Activated CD4-positive, alpha-beta T cell treated with anti-CD3 and anti-CD28 coated beads, Interleukin-2, amount 10 ng/mL, durations not matched to agents 7 days and 5 days (primary cell): ENCODE measurements around the gene ZNF407. TPM values are rescaled to one million over a fixed set of nuclear protein-coding genes. Genes with fewer than 3 reads are reported as not detected.

Experiments
- CTCF ChIA-PET: fragments of 350-600 bp; sonication (Branson Sonifier 250); formaldehyde crosslinking; loops from one replicate; lab custom pipeline; 2021; ENCODE audit warnings: antibody characterized with exemption; lab: Charles Lee
- POLR2A ChIA-PET: fragments of 350-600 bp; sonication (Branson Sonifier 250); formaldehyde crosslinking; loops from one replicate; lab custom pipeline; 2021; ENCODE audit warnings: antibody characterized with exemption; lab: Charles Lee
- DNase-seq: peaks from one replicate; pipeline ENCODE4 v3.0.0-alpha.2; 2020
- H3K27ac Mint-ChIP-seq: one replicate; pipeline ENCODE4 v1.8.0; 2021; ENCODE audit warnings: mild to moderate bottlenecking, moderate library complexity, mixed read lengths
- H3K27me3 Mint-ChIP-seq: one replicate; pipeline ENCODE4 v1.8.0; 2021; ENCODE audit warnings: mixed read lengths
- H3K36me3 Mint-ChIP-seq: one replicate; pipeline ENCODE4 v1.8.0; 2021; ENCODE audit warnings: low read depth, mixed read lengths
- H3K4me1 Mint-ChIP-seq: one replicate; pipeline ENCODE4 v1.8.0; 2021; ENCODE audit warnings: mixed read lengths
- H3K4me3 Mint-ChIP-seq: one replicate; pipeline ENCODE4 v1.8.0; 2021; ENCODE audit warnings: mild to moderate bottlenecking, moderate library complexity, mixed read lengths
- H3K9me3 Mint-ChIP-seq: one replicate; pipeline ENCODE4 v1.8.0; 2021; ENCODE audit warnings: mixed read lengths
- total RNA-seq, 2 experiments: library from RNA; stranded (reverse); gene quantifications; one replicate each; pipeline ENCODE4 v1.2.3, GENCODE V29; 2021

Gene ZNF407
- total RNA-seq, 2 experiments from 2014 or later: 19.3 TPM

DNA sequence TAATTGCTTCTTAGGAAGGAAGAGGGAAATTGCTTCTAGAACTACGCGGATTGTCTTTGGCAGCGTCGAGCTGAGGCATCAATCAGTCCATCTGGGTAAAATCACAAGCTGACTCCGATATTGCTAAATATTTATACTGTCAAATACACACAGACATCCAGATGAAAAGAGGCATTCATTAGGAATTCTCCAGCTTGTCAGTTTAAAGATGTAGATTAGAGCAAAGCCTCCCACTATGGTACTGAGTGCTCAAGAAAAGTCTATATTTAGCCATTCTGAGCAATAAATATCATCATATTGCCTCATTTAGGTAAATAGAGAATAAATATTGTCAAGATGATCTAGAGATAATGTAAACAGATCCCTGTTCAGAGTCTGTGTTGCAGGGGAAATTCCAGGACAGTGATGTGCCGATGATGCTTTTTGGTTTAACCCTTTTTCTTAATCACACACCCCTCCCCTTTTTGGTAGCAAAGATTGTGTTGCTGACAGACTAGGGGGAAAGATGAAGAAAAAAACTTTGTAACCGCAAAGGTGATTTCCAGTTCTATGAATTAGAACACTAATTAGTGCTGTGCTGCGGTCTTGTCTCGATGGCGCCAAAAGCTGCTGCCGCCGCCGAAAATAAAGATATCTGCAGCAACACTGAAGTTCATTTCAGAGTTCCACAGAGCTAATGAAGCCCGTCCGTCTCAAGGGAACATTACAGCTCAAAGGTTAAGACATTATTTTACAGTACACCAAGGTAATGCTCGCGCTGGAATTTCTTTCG is 439.4 kb downstream of the ZNF407 start:
- Mint-ChIP-seq H3K4me3 (no peak overlapping the region), H3K36me3 (no peaks in the 10 kb centered on the region), H3K9me3 (peaks cover 2% of the 10 kb centered on the region), H3K4me1 (no peaks in the 10 kb centered on the region), H3K27ac (no peak overlapping the region), H3K27me3 (no peaks in the 10 kb centered on the region)
- no peak for DNase-seq
- CTCF ChIA-PET: interaction anchor here (1.4 kb wide), 1 partner anchor 21 kb away, joined by 4 read pairs; no protein-coding TSS in a partner anchor
- POLR2A ChIA-PET: no interaction called here

DNA sequence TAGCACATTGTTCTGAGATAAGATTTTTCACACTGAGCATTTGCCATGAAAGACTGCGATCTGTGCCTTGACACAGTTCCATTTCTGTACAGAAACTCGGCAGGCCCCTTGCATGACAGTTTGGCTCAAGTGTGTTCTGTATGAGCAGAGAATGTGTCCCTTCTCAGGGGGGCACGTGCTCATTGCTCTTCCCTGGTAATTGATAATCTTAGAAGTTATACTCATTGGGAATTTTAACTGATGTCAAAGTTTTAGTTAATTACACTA is 440.0 kb downstream of the ZNF407 start:
- H3K27me3 Mint-ChIP-seq: no peaks in the 10 kb centered on the region
- DNase-seq: no peak
- H3K9me3 Mint-ChIP-seq: peaks cover 2% of the 10 kb centered on the region
- no peak overlapping the region for H3K27ac Mint-ChIP-seq
- ChIA-PET CTCF (interaction anchor here (0.6 to 1.4 kb wide), 2 partner anchors 20 to 151 kb away, joined by 4 read pairs; no protein-coding TSS in a partner anchor), POLR2A (no interaction called here)
- no peak overlapping the region for H3K4me3 Mint-ChIP-seq
- H3K4me1 Mint-ChIP-seq: no peaks in the 10 kb centered on the region
- no peaks in the 10 kb centered on the region for H3K36me3 Mint-ChIP-seq

- no peak for DNase-seq
- no peaks in the 10 kb centered on the region for H3K36me3 Mint-ChIP-seq
- H3K27me3 Mint-ChIP-seq: no peaks in the 10 kb centered on the region
- H3K4me3 Mint-ChIP-seq: no peak overlapping the region
- no peaks in the 10 kb centered on the region for H3K9me3 Mint-ChIP-seq
- ChIA-PET CTCF (interaction anchor here (0.7 to 1.2 kb wide), 2 partner anchors 11 to 737 kb away, joined by 4 read pairs; no protein-coding TSS in a partner anchor), POLR2A (no interaction called here)
- no peak overlapping the region for H3K27ac Mint-ChIP-seq
- H3K4me1 Mint-ChIP-seq: no peaks in the 10 kb centered on the region
Observed at GRCh38 chr18:75041586-75041985, 443.9 kb downstream of the ZNF407 start.

- ChIA-PET POLR2A (no interaction called here), CTCF (no interaction called here)
- Mint-ChIP-seq H3K27me3 (no peaks in the 10 kb centered on the region), H3K9me3 (no peaks in the 10 kb centered on the region), H3K4me3 (no peak overlapping the region), H3K27ac (no peak overlapping the region), H3K36me3 (no peaks in the 10 kb centered on the region), H3K4me1 (no peaks in the 10 kb centered on the region)
- no peak for DNase-seq
Observed at GRCh38 chr18:75043478-75043877, 445.8 kb downstream of the ZNF407 start.

GRCh38 chr18:75044296-75044695 is 446.6 kb downstream of the ZNF407 start:
- Mint-ChIP-seq H3K36me3 (no peaks in the 10 kb centered on the region), H3K9me3 (no peaks in the 10 kb centered on the region), H3K27ac (no peak overlapping the region), H3K4me1 (no peaks in the 10 kb centered on the region), H3K4me3 (no peak overlapping the region), H3K27me3 (no peaks in the 10 kb centered on the region)
- DNase-seq: no peak
- ChIA-PET POLR2A (no interaction called here), CTCF (no interaction called here)

- Mint-ChIP-seq H3K36me3 (no peaks in the 10 kb centered on the region), H3K27ac (no peak overlapping the region), H3K4me1 (no peaks in the 10 kb centered on the region), H3K4me3 (no peak overlapping the region), H3K9me3 (no peaks in the 10 kb centered on the region), H3K27me3 (no peaks in the 10 kb centered on the region)
- DNase-seq: no peak
- ChIA-PET POLR2A (no interaction called here), CTCF (no interaction called here)
Observed at GRCh38 chr18:75044791-75045190, 447.1 kb downstream of the ZNF407 start.

DNA sequence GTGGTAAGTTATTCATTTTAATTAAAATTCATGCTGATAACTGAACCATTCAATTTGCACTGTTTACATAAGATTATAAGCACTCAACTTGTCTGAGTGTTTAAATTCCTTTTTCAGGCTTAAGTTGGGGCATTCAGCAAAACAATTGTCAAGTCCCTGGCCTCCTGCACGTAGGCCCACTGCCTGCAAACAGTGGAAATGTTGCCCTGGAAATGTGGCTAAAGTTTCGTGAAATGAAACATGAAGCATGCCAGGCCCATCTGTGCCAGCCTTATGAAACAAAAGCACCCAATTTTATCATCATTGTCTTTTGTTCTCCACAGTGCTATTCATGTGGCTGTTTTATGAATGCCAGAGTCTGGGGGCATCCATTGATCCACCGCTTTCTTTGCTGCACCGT is 447.6 kb downstream of the ZNF407 start:
- Mint-ChIP-seq H3K27ac (no peak overlapping the region), H3K4me3 (no peak overlapping the region), H3K9me3 (no peaks in the 10 kb centered on the region)

GRCh38 chr18:75047240-75047961 is 449.7 kb downstream of the ZNF407 start:
- CTCF ChIA-PET: no interaction called here
- H3K4me3 Mint-ChIP-seq: no peak overlapping the region
- H3K4me1 Mint-ChIP-seq: no peaks in the 10 kb centered on the region
- H3K27me3 Mint-ChIP-seq: no peaks in the 10 kb centered on the region
- H3K27ac Mint-ChIP-seq: no peak overlapping the region
- POLR2A ChIA-PET: no interaction called here
- no peak for DNase-seq
- no peaks in the 10 kb centered on the region for H3K9me3 Mint-ChIP-seq
- H3K36me3 Mint-ChIP-seq: no peaks in the 10 kb centered on the region

More for the DNA sequence above, 447.6 kb downstream of the ZNF407 start:
- H3K27me3 Mint-ChIP-seq: no peaks in the 10 kb centered on the region
- ChIA-PET POLR2A (no interaction called here), CTCF (no interaction called here)
- DNase-seq: no peak
- H3K4me1 Mint-ChIP-seq: no peaks in the 10 kb centered on the region
- H3K36me3 Mint-ChIP-seq: no peaks in the 10 kb centered on the region

- ChIA-PET CTCF (no interaction called here), POLR2A (no interaction called here)
- DNase-seq: no peak
- Mint-ChIP-seq H3K36me3 (no peaks in the 10 kb centered on the region), H3K4me1 (peaks cover 3% of the 10 kb centered on the region), H3K27me3 (no peaks in the 10 kb centered on the region), H3K4me3 (no peak overlapping the region), H3K9me3 (no peaks in the 10 kb centered on the region), H3K27ac (no peak overlapping the region)
Observed at GRCh38 chr18:75048776-75049454, 451.2 kb downstream of the ZNF407 start.

DNA sequence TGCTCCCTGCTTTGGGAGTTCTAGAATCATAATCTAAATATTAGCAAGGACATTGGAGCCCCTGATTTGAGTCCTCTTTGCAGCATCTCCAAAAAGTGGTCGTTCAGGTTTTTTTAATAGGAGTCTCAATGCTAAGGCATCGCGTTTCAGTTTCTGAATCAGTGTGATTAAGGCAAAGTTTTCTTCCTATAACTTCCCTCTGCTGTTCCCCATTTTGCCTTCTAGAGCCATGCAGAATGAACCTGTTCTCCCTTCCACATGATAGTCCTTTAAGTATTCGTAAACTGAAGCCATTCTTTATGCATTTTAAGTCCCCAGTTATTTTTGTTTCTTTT is 451.8 kb downstream of the ZNF407 start:
- Mint-ChIP-seq H3K36me3 (no peaks in the 10 kb centered on the region), H3K27me3 (no peaks in the 10 kb centered on the region), H3K27ac (no peak overlapping the region), H3K9me3 (no peaks in the 10 kb centered on the region), H3K4me3 (no peak overlapping the region), H3K4me1 (peaks cover 3% of the 10 kb centered on the region)
- ChIA-PET CTCF (no interaction called here), POLR2A (no interaction called here)
- no peak for DNase-seq

GRCh38 chr18:75051757-75052156 is 454.1 kb downstream of the ZNF407 start:
- H3K4me1 Mint-ChIP-seq: peaks cover 3% of the 10 kb centered on the region
- ChIA-PET POLR2A (no interaction called here), CTCF (interaction anchor here (0.8 to 2.4 kb wide), 2 partner anchors 13 to 19 kb away, joined by 3 to 6 read pairs; no protein-coding TSS in a partner anchor)
- H3K27ac Mint-ChIP-seq: no peak overlapping the region
- DNase-seq: no peak
- H3K27me3 Mint-ChIP-seq: no peaks in the 10 kb centered on the region
- no peaks in the 10 kb centered on the region for H3K9me3 Mint-ChIP-seq
- H3K4me3 Mint-ChIP-seq: no peak overlapping the region
- no peaks in the 10 kb centered on the region for H3K36me3 Mint-ChIP-seq

GRCh38 chr18:75052475-75052874 is 454.8 kb downstream of the ZNF407 start:
- H3K4me3 Mint-ChIP-seq: no peak overlapping the region
- no peak for DNase-seq
- H3K27me3 Mint-ChIP-seq: no peaks in the 10 kb centered on the region
- H3K27ac Mint-ChIP-seq: no peak overlapping the region
- no peaks in the 10 kb centered on the region for H3K36me3 Mint-ChIP-seq
- H3K4me1 Mint-ChIP-seq: peaks cover 3% of the 10 kb centered on the region
- H3K9me3 Mint-ChIP-seq: no peaks in the 10 kb centered on the region
- CTCF ChIA-PET: interaction anchor here (1.4 to 2.4 kb wide), 3 partner anchors 11 to 16 kb away, joined by 3 to 6 read pairs (median 4); no protein-coding TSS in a partner anchor
- POLR2A ChIA-PET: no interaction called here

GRCh38 chr18:75053028-75053629 is 455.5 kb downstream of the ZNF407 start:
- Mint-ChIP-seq H3K27ac (no peak overlapping the region), H3K9me3 (no peaks in the 10 kb centered on the region), H3K4me1 (peaks cover 3% of the 10 kb centered on the region), H3K36me3 (no peaks in the 10 kb centered on the region), H3K4me3 (no peak overlapping the region), H3K27me3 (no peaks in the 10 kb centered on the region)
- POLR2A ChIA-PET: no interaction called here
- DNase-seq: no peak
- CTCF ChIA-PET: interaction anchor here (1.4 to 2.4 kb wide), 3 partner anchors 11 to 16 kb away, joined by 3 to 6 read pairs (median 4); no protein-coding TSS in a partner anchor
